Activated CD4-positive, alpha-beta T cell treated with anti-CD3 and anti-CD28 coated beads, Interleukin-2, amount 10 ng/mL, durations not matched to agents 24 days and 14 days (primary cell): Measurements from ENCODE around the gene ZNF69. TPM values are rescaled to one million over a fixed set of nuclear protein-coding genes. Genes with fewer than 3 reads are reported as not detected.
"Not testable (repeated sequence)": the region's sequence is repeated elsewhere in the genome, so short reads cannot be mapped to it uniquely, and the experiment has no call there.

Source experiments
- DNase-seq: peaks from one replicate; pipeline ENCODE4 v3.0.0; 2022
- H3K27ac Mint-ChIP-seq: one replicate; pipeline ENCODE4 v1.8.0; 2022; ENCODE audit warnings: mild to moderate bottlenecking, mixed read lengths
- H3K27me3 Mint-ChIP-seq: one replicate; pipeline ENCODE4 v1.8.0; 2022; ENCODE audit warnings: mixed read lengths
- H3K36me3 Mint-ChIP-seq: one replicate; pipeline ENCODE4 v1.8.0; 2022; ENCODE audit warnings: low read depth, mild to moderate bottlenecking, mixed read lengths
- H3K4me1 Mint-ChIP-seq: one replicate; pipeline ENCODE4 v1.8.0; 2021; ENCODE audit warnings: mixed read lengths
- H3K4me3 Mint-ChIP-seq: one replicate; pipeline ENCODE4 v1.8.0; 2022; ENCODE audit warnings: mild to moderate bottlenecking, moderate library complexity, mixed read lengths
- H3K9me3 Mint-ChIP-seq: one replicate; pipeline ENCODE4 v1.8.0; 2021; ENCODE audit warnings: mixed read lengths
- intact Hi-C: fragments of 100-400 bp; cut with micrococcal nuclease; formaldehyde crosslinking; loops from one replicate; pipeline ENCODE4 v1.15.1; 2023
- total RNA-seq: library from RNA; stranded (reverse); gene quantifications from 2 replicates; pipeline ENCODE4 v1.2.3, GENCODE V29; 2022

ZNF69 gene
- total RNA-seq, 1 donor from 2014 or later, result 0.40 TPM

GRCh38 chr19:11924886-11925650 is 37.5 kb downstream of the ZNF69 start, which contains the start of gene ZNF700:
Gene ZNF700, plus strand, starts transcription at chr19:11925107. Its CDS starts 104 bp downstream, at chr19:11925211.
- Mint-ChIP-seq H3K4me3 (peak within 1 kb of the TSS; percentile 93), H3K36me3 (peaks cover 38% of the 10 kb centered on the region), H3K4me1 (peaks cover 30% of the 10 kb centered on the region), H3K27ac (peak within 1 kb of the TSS; percentile 97), H3K9me3 (no peaks in the 10 kb centered on the region), H3K27me3 (no peaks in the 10 kb centered on the region)
- peak; percentile 98 for DNase-seq
- intact Hi-C loops, result loop anchor here (1.0 to 10.0 kb wide), 6 partner anchors 40 to 517 kb away; partner anchors contain the start of genes ZNF440, ZNF443, ZNF763 and ZNF878

- H3K27me3 Mint-ChIP-seq, H3K9me3 Mint-ChIP-seq, DNase-seq: not testable (repeated sequence)
- peak overlapping the region; percentile 82 for H3K27ac Mint-ChIP-seq
- intact Hi-C loops, result loop anchor here (1.0 to 10.0 kb wide), 3 partner anchors 39 to 129 kb away; partner anchors contain the start of genes ZNF763 and ZNF878
- peaks cover 45% of the 10 kb centered on the region for H3K36me3 Mint-ChIP-seq
- peak overlapping the region; percentile 93 for H3K4me3 Mint-ChIP-seq
- peaks cover 30% of the 10 kb centered on the region for H3K4me1 Mint-ChIP-seq
Observed at GRCh38 chr19:11925651-11926187, 38.1 kb downstream of the ZNF69 start.

- Mint-ChIP-seq H3K9me3 (peaks cover 5% of the 10 kb centered on the region), H3K4me3 (no peak overlapping the region), H3K27ac (no peak overlapping the region), H3K36me3 (peaks cover 59% of the 10 kb centered on the region), H3K4me1 (peaks cover 30% of the 10 kb centered on the region), H3K27me3 (no peaks in the 10 kb centered on the region)
- DNase-seq, result no peak
- intact Hi-C loops, result loop anchor here (10.0 kb wide), 1 partner anchor 128 kb away; the partner anchor contains the start of gene ZNF878
Observed at GRCh38 chr19:11927227-11927626, 39.6 kb downstream of the ZNF69 start.

- Mint-ChIP-seq H3K4me1 (peaks cover 8% of the 10 kb centered on the region), H3K4me3 (no peak overlapping the region), H3K36me3 (peaks cover 81% of the 10 kb centered on the region), H3K27ac (no peak overlapping the region), H3K27me3 (no peaks in the 10 kb centered on the region), H3K9me3 (peaks cover 13% of the 10 kb centered on the region)
- intact Hi-C loops, result no loop called here
- no peak for DNase-seq
Observed at GRCh38 chr19:11931051-11931450, 43.5 kb downstream of the ZNF69 start.

- peaks cover 17% of the 10 kb centered on the region for H3K9me3 Mint-ChIP-seq
- H3K27ac Mint-ChIP-seq, result no peak overlapping the region
- DNase-seq, result no peak
- intact Hi-C loops, result no loop called here
- peaks cover 4% of the 10 kb centered on the region for H3K4me1 Mint-ChIP-seq
- peaks cover 82% of the 10 kb centered on the region for H3K36me3 Mint-ChIP-seq
- no peaks in the 10 kb centered on the region for H3K27me3 Mint-ChIP-seq
- H3K4me3 Mint-ChIP-seq, result no peak overlapping the region
Observed at GRCh38 chr19:11931513-11931912, 43.9 kb downstream of the ZNF69 start.

GRCh38 chr19:11935829-11936228 is 48.2 kb downstream of the ZNF69 start:
- H3K4me1 Mint-ChIP-seq, H3K4me3 Mint-ChIP-seq, intact Hi-C loops, DNase-seq, H3K27me3 Mint-ChIP-seq, H3K27ac Mint-ChIP-seq: not testable (repeated sequence)
- Mint-ChIP-seq H3K9me3 (peaks cover 30% of the 10 kb centered on the region), H3K36me3 (peaks cover 80% of the 10 kb centered on the region)

- intact Hi-C loops, H3K27me3 Mint-ChIP-seq, DNase-seq, H3K27ac Mint-ChIP-seq, H3K4me1 Mint-ChIP-seq, H3K4me3 Mint-ChIP-seq: not testable (repeated sequence)
- Mint-ChIP-seq H3K36me3 (peaks cover 81% of the 10 kb centered on the region), H3K9me3 (peaks cover 37% of the 10 kb centered on the region)
Observed at GRCh38 chr19:11938383-11938782, 50.8 kb downstream of the ZNF69 start.

GRCh38 chr19:11941361-11941887 is 53.8 kb downstream of the ZNF69 start:
- DNase-seq, H3K4me1 Mint-ChIP-seq, intact Hi-C loops, H3K27ac Mint-ChIP-seq, H3K27me3 Mint-ChIP-seq, H3K4me3 Mint-ChIP-seq: not testable (repeated sequence)
- peaks cover 88% of the 10 kb centered on the region for H3K36me3 Mint-ChIP-seq
- H3K9me3 Mint-ChIP-seq, result peaks cover 43% of the 10 kb centered on the region

- peaks cover 39% of the 10 kb centered on the region for H3K9me3 Mint-ChIP-seq
- DNase-seq, result no peak
- H3K27me3 Mint-ChIP-seq, result no peaks in the 10 kb centered on the region
- no peaks in the 10 kb centered on the region for H3K4me1 Mint-ChIP-seq
- no peak overlapping the region for H3K4me3 Mint-ChIP-seq
- intact Hi-C loops, result no loop called here
- H3K36me3 Mint-ChIP-seq, result peaks cover 89% of the 10 kb centered on the region
- no peak overlapping the region for H3K27ac Mint-ChIP-seq
Observed at GRCh38 chr19:11942008-11942842, 54.6 kb downstream of the ZNF69 start.

- Mint-ChIP-seq H3K4me1 (no peaks in the 10 kb centered on the region), H3K36me3 (peaks cover 90% of the 10 kb centered on the region), H3K9me3 (peaks cover 40% of the 10 kb centered on the region), H3K27me3 (no peaks in the 10 kb centered on the region), H3K27ac (no peak overlapping the region), H3K4me3 (no peak overlapping the region)
- DNase-seq, result no peak
- intact Hi-C loops, result no loop called here
Observed at GRCh38 chr19:11942843-11943108, 55.2 kb downstream of the ZNF69 start.

GRCh38 chr19:11944656-11945055 is 57.1 kb downstream of the ZNF69 start:
- H3K27ac Mint-ChIP-seq, result no peak overlapping the region
- H3K9me3 Mint-ChIP-seq, result peaks cover 55% of the 10 kb centered on the region
- H3K4me3 Mint-ChIP-seq, result no peak overlapping the region
- DNase-seq, result no peak
- H3K36me3 Mint-ChIP-seq, result peaks cover 94% of the 10 kb centered on the region
- no peaks in the 10 kb centered on the region for H3K4me1 Mint-ChIP-seq
- no peaks in the 10 kb centered on the region for H3K27me3 Mint-ChIP-seq
- intact Hi-C loops, result no loop called here

GRCh38 chr19:11948646-11949045 is 61.1 kb downstream of the ZNF69 start:
- Mint-ChIP-seq H3K27me3 (no peaks in the 10 kb centered on the region), H3K27ac (no peak overlapping the region), H3K4me3 (no peak overlapping the region), H3K9me3 (peaks cover 49% of the 10 kb centered on the region), H3K4me1 (no peaks in the 10 kb centered on the region), H3K36me3 (peaks cover 90% of the 10 kb centered on the region)
- DNase-seq, result no peak
- intact Hi-C loops, result no loop called here

GRCh38 chr19:11949201-11949600 is 61.6 kb downstream of the ZNF69 start:
- Mint-ChIP-seq H3K36me3 (peaks cover 85% of the 10 kb centered on the region), H3K27ac (no peak overlapping the region), H3K27me3 (no peaks in the 10 kb centered on the region), H3K4me1 (no peaks in the 10 kb centered on the region), H3K9me3 (peaks cover 44% of the 10 kb centered on the region), H3K4me3 (no peak overlapping the region)
- intact Hi-C loops, result no loop called here
- peak; percentile 56 for DNase-seq
